Measurements from ENCODE around the gene ADGRF5. TPM values are rescaled to one million over a fixed set of nuclear protein-coding genes. Genes with fewer than 3 reads are reported as not detected.

The ADGRF5 gene
- polyA plus RNA-seq (ENCODE audit: insufficient read depth in 1 of 5, insufficient read length in 5 of 5, low replicate concordance in 1 of 5), result 100 to 1,000 TPM in 4 of 5 donors, 10 to 100 TPM in 1; 92.2 to 166 (median 130) TPM
- long read RNA-seq, donor 1, full-length matches to known transcripts, result 8 of 59 reads
- long read RNA-seq, donor 1, partial matches to known transcripts, result 51 of 59 reads
- long read RNA-seq, donor 1, other reads (novel, unspliced or antisense), result 0 of 59 reads
- long read RNA-seq, donor 2, full-length matches to known transcripts, result 1 of 16 reads
- long read RNA-seq, donor 2, partial matches to known transcripts, result 15 of 16 reads
- long read RNA-seq, donor 2, other reads (novel, unspliced or antisense), result 0 of 16 reads
- long read RNA-seq, donor 3, full-length matches to known transcripts, result 1 of 44 reads
- long read RNA-seq, donor 3, partial matches to known transcripts, result 43 of 44 reads
- long read RNA-seq, donor 3, other reads (novel, unspliced or antisense), result 0 of 44 reads
- long read RNA-seq, donor 4, partial matches to known transcripts, result 59 of 59 reads
- long read RNA-seq, donor 4, other reads (novel, unspliced or antisense), result 0 of 59 reads
- long read RNA-seq, donor 5, full-length matches to known transcripts, result 3 of 45 reads
- long read RNA-seq, donor 5, partial matches to known transcripts, result 42 of 45 reads
- long read RNA-seq, donor 5, other reads (novel, unspliced or antisense), result 0 of 45 reads
- long read RNA-seq, donor 6, full-length matches to known transcripts, result 8 of 69 reads
- long read RNA-seq, donor 6, partial matches to known transcripts, result 61 of 69 reads
- long read RNA-seq, donor 6, other reads (novel, unspliced or antisense), result 0 of 69 reads
- long read RNA-seq, donor 7, full-length matches to known transcripts, result 2 of 75 reads
- long read RNA-seq, donor 7, partial matches to known transcripts, result 68 of 75 reads
- long read RNA-seq, donor 7, other reads (novel, unspliced or antisense), result 5 of 75 reads
- long read RNA-seq, donor 8, full-length matches to known transcripts, result 3 of 12 reads
- long read RNA-seq, donor 8, partial matches to known transcripts, result 9 of 12 reads
- long read RNA-seq, donor 8, other reads (novel, unspliced or antisense), result 0 of 12 reads

GRCh38 chr6:46921731-46922130 is at the start of gene ADGRF5:
Gene ADGRF5 (minus strand): TSS chr6:46921938. CDS start chr6:46906762, 15,176 bp downstream.
- no peak for DNase-seq

- DNase-seq, result no peak
Observed at GRCh38 chr6:46969206-46969605, 47.5 kb upstream of the ADGRF5 start.

GRCh38 chr6:46967826-46968349 is 46.1 kb upstream of the ADGRF5 start:
- no peak for DNase-seq

- no peak for DNase-seq
Observed at GRCh38 chr6:46964716-46965519, 43.2 kb upstream of the ADGRF5 start.

- DNase-seq, result no peak
Observed at GRCh38 chr6:46963626-46964025, 41.9 kb upstream of the ADGRF5 start.

- DNase-seq, result no peak
Observed at GRCh38 chr6:46963039-46963438, 41.3 kb upstream of the ADGRF5 start.

GRCh38 chr6:46961711-46962110 is 40.0 kb upstream of the ADGRF5 start:
- DNase-seq, result no peak

GRCh38 chr6:46961232-46961631 is 39.5 kb upstream of the ADGRF5 start:
- DNase-seq, result no peak

GRCh38 chr6:46959419-46959818 is 37.7 kb upstream of the ADGRF5 start:
- no peak for DNase-seq

GRCh38 chr6:46956409-46956808 is 34.7 kb upstream of the ADGRF5 start:
- DNase-seq, result no peak

GRCh38 chr6:46954837-46955451 is 33.2 kb upstream of the ADGRF5 start:
- DNase-seq, result no peak

GRCh38 chr6:46953921-46954320 is 32.2 kb upstream of the ADGRF5 start:
- no peak for DNase-seq

GRCh38 chr6:46949632-46950280 is 28.0 kb upstream of the ADGRF5 start:
- no peak for DNase-seq

- no peak for DNase-seq
Observed at GRCh38 chr6:46948699-46949098, 27.0 kb upstream of the ADGRF5 start.

GRCh38 chr6:46947497-46947896 is 25.8 kb upstream of the ADGRF5 start:
- DNase-seq, result no peak

GRCh38 chr6:46940433-46941226 is 18.9 kb upstream of the ADGRF5 start:
- DNase-seq, result peak in 1 of 2 donors; percentile 49

- no peak for DNase-seq
Observed at GRCh38 chr6:46937642-46938041, 15.9 kb upstream of the ADGRF5 start.

GRCh38 chr6:46935687-46936086 is 13.9 kb upstream of the ADGRF5 start:
- DNase-seq, result no peak

GRCh38 chr6:46933751-46934150 is 12.0 kb upstream of the ADGRF5 start:
- DNase-seq, result no peak

Measured in right lung (tissue), 10 donors.